Effector memory CD8-positive, alpha-beta T cell (primary cell): ENCODE data around the gene ZNF331.
A peak's percentile ranks its signal among the peaks of the same experiment; 100 is the strongest.

ENCODE experiments used
- ATAC-seq: fragments of 150-1000 bp; cut with Tn5 transposase; replicated peaks from 2 replicates; pipeline ENCODE4 v1.10.0; 2021; ENCODE audit warnings: mild to moderate bottlenecking, moderate library complexity
- DNase-seq, 3 experiments: peaks; one replicate each; pipeline ENCODE4 v3.0.0; 2021
- H3K27ac Mint-ChIP-seq, 2 donors: one replicate each; pipeline ENCODE4 v1.8.0; 2022; ENCODE audit warnings: mild to moderate bottlenecking in 2 of 2, mixed read lengths in 2 of 2, moderate library complexity in 2 of 2
- H3K27me3 Mint-ChIP-seq, 2 donors: one replicate each; pipeline ENCODE4 v1.8.0; 2022; ENCODE audit warnings: mixed read lengths in 2 of 2
- H3K36me3 Mint-ChIP-seq: one replicate; pipeline ENCODE4 v1.8.0; 2022; ENCODE audit warnings: mild to moderate bottlenecking, moderate library complexity, mixed read lengths; ENCODE audit not compliant: insufficient read depth
- H3K4me1 Mint-ChIP-seq, 2 donors: one replicate each; pipeline ENCODE4 v1.8.0; 2022; ENCODE audit warnings: low read depth in 2 of 2, mixed read lengths in 2 of 2
- H3K4me3 Mint-ChIP-seq, 2 donors: one replicate each; pipeline ENCODE4 v1.8.0; 2022; ENCODE audit warnings: mild to moderate bottlenecking in 2 of 2, mixed read lengths in 2 of 2, moderate library complexity in 2 of 2
- H3K9me3 Mint-ChIP-seq, 2 donors: one replicate each; pipeline ENCODE4 v1.8.0; 2022; ENCODE audit warnings: mixed read lengths in 2 of 2

The ZNF331 gene

GRCh38 chr19:53554804-53555203 is 16.9 kb downstream of the ZNF331 start:
- no peaks in the 10 kb centered on the region for H3K9me3 Mint-ChIP-seq
- peaks cover 5 to 10% of the 10 kb centered on the region in 2 donors for H3K4me1 Mint-ChIP-seq
- peaks cover 68% of the 10 kb centered on the region for H3K36me3 Mint-ChIP-seq
- H3K27ac Mint-ChIP-seq: peak overlapping the region; percentile 99
- H3K4me3 Mint-ChIP-seq: peak overlapping the region; percentile 90 to 93
- DNase-seq (no peak), ATAC-seq (no peak)
- no peaks in the 10 kb centered on the region for H3K27me3 Mint-ChIP-seq

GRCh38 chr19:53555352-53555751 is 17.4 kb downstream of the ZNF331 start:
- Mint-ChIP-seq H3K36me3 (peaks cover 70% of the 10 kb centered on the region), H3K4me1 (peaks cover 5 to 9% of the 10 kb centered on the region in 2 donors), H3K9me3 (no peaks in the 10 kb centered on the region), H3K4me3 (peak overlapping the region; percentile 90 to 93), H3K27me3 (no peaks in the 10 kb centered on the region), H3K27ac (peak overlapping the region; percentile 99)
- DNase-seq: no peak
- no peak for ATAC-seq

DNA sequence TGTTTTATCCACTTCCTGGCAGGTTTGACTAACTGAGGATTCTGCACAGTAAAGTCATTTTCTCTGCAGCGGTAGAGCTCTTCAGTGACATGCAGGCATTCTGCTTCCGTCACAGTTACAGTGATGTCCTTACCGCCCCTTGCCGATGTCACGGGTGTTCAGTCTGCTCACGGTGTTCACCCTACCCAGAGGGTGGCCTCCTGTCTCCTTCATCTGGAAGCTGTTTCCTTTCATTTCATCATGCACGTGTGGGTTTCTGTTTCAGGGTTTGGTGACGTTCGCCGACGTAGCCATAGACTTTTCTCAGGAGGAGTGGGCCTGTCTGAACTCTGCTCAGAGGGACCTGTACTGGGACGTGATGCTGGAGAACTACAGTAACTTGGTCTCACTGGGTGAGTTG is 33.4 kb downstream of the ZNF331 start:
- no peak overlapping the region for H3K4me3 Mint-ChIP-seq
- no peak for DNase-seq
- H3K9me3 Mint-ChIP-seq: peaks cover 5 to 11% of the 10 kb centered on the region in 2 donors
- H3K27ac Mint-ChIP-seq: peak overlapping the region in 1 of 2 donors; percentile 69
- H3K27me3 Mint-ChIP-seq: no peaks in the 10 kb centered on the region
- no peak for ATAC-seq
- peaks cover 93% of the 10 kb centered on the region for H3K36me3 Mint-ChIP-seq
- H3K4me1 Mint-ChIP-seq: peaks cover 0 to 8% of the 10 kb centered on the region in 2 donors

- H3K27me3 Mint-ChIP-seq: no peaks in the 10 kb centered on the region
- no peak overlapping the region for H3K4me3 Mint-ChIP-seq
- H3K36me3 Mint-ChIP-seq: peaks cover 96% of the 10 kb centered on the region
- no peaks in the 10 kb centered on the region for H3K4me1 Mint-ChIP-seq
- peak overlapping the region in 1 of 2 donors; percentile 10 for H3K27ac Mint-ChIP-seq
- peaks cover 9 to 23% of the 10 kb centered on the region in 2 donors for H3K9me3 Mint-ChIP-seq
- no peak for DNase-seq
- no peak for ATAC-seq
Observed at GRCh38 chr19:53576941-53577653, 39.2 kb downstream of the ZNF331 start.

GRCh38 chr19:53577968-53578367 is 40.0 kb downstream of the ZNF331 start:
- H3K27me3 Mint-ChIP-seq: no peaks in the 10 kb centered on the region
- no peak for DNase-seq
- peaks cover 94% of the 10 kb centered on the region for H3K36me3 Mint-ChIP-seq
- H3K4me1 Mint-ChIP-seq: no peaks in the 10 kb centered on the region
- H3K27ac Mint-ChIP-seq: peak overlapping the region in 1 of 2 donors; percentile 73
- ATAC-seq: no peak
- H3K4me3 Mint-ChIP-seq: no peak overlapping the region
- H3K9me3 Mint-ChIP-seq: peaks cover 9 to 23% of the 10 kb centered on the region in 2 donors

- peaks cover 78% of the 10 kb centered on the region for H3K36me3 Mint-ChIP-seq
- H3K27me3 Mint-ChIP-seq: no peaks in the 10 kb centered on the region
- H3K4me3 Mint-ChIP-seq: no peak overlapping the region
- ATAC-seq (no peak), DNase-seq (no peak)
- peaks cover 11 to 23% of the 10 kb centered on the region in 2 donors for H3K9me3 Mint-ChIP-seq
- H3K27ac Mint-ChIP-seq: peak overlapping the region in 1 of 2 donors; percentile 83
- H3K4me1 Mint-ChIP-seq: no peaks in the 10 kb centered on the region
Observed at GRCh38 chr19:53579518-53579917, 41.6 kb downstream of the ZNF331 start.

DNA sequence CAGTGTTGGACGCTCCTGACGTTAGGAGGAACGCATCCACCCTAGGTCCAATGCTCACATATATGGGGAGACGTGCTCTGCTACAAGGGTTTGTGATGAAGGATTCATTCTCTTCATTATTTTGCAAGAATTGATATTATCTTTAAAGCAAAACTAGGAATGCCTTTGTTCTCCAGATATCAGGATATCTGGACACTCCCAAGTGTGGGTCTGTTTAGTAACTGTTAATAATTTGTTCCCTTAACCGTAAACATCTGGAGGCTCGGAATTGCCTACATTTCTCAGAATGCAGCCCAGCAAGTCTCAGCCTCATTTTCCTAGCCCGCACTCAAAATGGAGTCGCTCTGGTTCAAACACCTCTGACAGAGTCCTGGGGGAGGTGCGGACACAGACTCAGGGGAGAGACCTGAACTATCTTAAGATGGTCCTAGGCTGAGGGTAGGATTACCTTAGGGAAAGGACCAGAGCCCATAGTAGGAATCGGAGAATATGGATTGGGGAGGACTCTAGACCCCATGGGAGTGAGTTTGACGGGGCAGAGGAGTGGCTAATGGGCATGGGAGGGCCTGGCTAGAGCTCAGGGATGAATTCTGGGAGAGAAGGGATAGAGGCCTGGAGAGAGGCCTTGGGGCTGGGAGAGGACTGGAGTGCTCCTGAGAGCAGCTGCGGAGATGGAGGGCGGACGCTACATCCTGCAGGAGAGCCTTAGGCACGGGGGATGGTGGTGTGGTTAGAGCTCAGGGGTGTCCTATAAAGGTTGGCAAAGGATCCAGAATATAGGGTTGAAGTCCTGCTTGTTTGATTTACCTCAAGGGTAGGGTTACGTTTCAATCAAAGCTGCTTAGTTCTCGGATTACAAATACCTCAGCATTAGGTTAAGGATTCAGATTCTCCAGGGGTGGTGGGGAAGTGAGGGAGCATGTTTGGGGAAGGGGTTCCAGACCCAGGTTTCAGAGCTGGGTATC is 43.2 kb downstream of the ZNF331 start:
- DNase-seq (no peak), ATAC-seq (peak; percentile 32)
- H3K4me1 Mint-ChIP-seq: no peaks in the 10 kb centered on the region
- peaks cover 65% of the 10 kb centered on the region for H3K36me3 Mint-ChIP-seq
- H3K27ac Mint-ChIP-seq: peak overlapping the region in 1 of 2 donors; percentile 83
- H3K27me3 Mint-ChIP-seq: no peaks in the 10 kb centered on the region
- no peak overlapping the region for H3K4me3 Mint-ChIP-seq
- H3K9me3 Mint-ChIP-seq: peaks cover 11 to 23% of the 10 kb centered on the region in 2 donors

DNA sequence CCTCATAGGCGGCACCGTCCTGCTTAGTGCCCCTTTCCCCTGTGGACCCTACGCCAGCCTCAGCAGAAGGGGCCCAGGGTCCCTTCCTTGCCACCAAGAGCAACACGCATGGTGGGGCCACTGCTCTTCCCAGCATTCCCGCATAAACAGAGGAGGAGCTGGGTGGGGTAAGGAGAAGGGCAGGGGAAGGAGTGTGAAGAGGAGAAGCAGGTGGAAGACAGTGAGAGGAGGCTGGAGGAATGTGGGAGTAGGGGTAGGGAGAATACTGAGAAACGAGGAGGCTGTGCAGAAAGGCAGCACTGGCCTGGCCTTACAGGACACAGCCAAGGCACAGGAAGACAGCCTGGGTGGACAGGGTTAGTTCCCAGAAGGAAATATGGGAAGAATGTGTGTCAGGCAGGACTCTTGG is 43.9 kb downstream of the ZNF331 start:
- H3K4me1 Mint-ChIP-seq: no peaks in the 10 kb centered on the region
- H3K4me3 Mint-ChIP-seq: no peak overlapping the region
- H3K27ac Mint-ChIP-seq: peak overlapping the region in 1 of 2 donors; percentile 83
- peaks cover 57% of the 10 kb centered on the region for H3K36me3 Mint-ChIP-seq
- no peaks in the 10 kb centered on the region for H3K27me3 Mint-ChIP-seq
- peak; percentile 14 for ATAC-seq
- DNase-seq: no peak
- H3K9me3 Mint-ChIP-seq: peaks cover 14 to 23% of the 10 kb centered on the region in 2 donors

GRCh38 chr19:53583181-53583580 is 45.2 kb downstream of the ZNF331 start:
- peaks cover 44% of the 10 kb centered on the region for H3K36me3 Mint-ChIP-seq
- H3K27ac Mint-ChIP-seq: no peak overlapping the region
- no peak for ATAC-seq
- H3K9me3 Mint-ChIP-seq: peaks cover 14 to 23% of the 10 kb centered on the region in 2 donors
- no peaks in the 10 kb centered on the region for H3K27me3 Mint-ChIP-seq
- no peaks in the 10 kb centered on the region for H3K4me1 Mint-ChIP-seq
- no peak for DNase-seq
- no peak overlapping the region for H3K4me3 Mint-ChIP-seq

DNA sequence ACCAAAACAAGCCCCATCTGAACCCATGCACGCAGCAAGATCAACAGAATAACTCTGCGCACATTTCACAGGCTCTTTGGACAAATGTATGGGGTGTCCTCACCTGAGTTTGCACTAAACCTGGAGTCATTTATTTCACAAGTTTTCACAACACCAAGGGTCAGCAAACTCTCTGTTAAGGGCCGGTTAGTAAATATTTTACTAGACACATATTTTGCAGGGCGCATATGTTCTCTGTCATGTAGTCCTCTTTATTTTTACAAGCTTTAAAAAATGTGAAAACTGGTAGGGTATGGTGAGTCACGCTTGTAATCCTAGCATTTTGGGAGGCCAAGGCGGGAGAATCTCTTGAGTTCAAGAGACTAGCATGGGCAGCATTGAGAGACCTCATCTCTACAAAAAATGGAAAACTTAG is 48.3 kb downstream of the ZNF331 start:
- H3K4me1 Mint-ChIP-seq: no peaks in the 10 kb centered on the region
- no peaks in the 10 kb centered on the region for H3K27me3 Mint-ChIP-seq
- H3K36me3 Mint-ChIP-seq: peaks cover 15% of the 10 kb centered on the region
- H3K27ac Mint-ChIP-seq: no peak overlapping the region
- ATAC-seq (no peak), DNase-seq (no peak)
- H3K4me3 Mint-ChIP-seq: no peak overlapping the region
- peaks cover 8 to 11% of the 10 kb centered on the region in 2 donors for H3K9me3 Mint-ChIP-seq

GRCh38 chr19:53594811-53595509 is 57.0 kb downstream of the ZNF331 start:
- no peak for ATAC-seq
- no peak overlapping the region for H3K27ac Mint-ChIP-seq
- no peaks in the 10 kb centered on the region for H3K27me3 Mint-ChIP-seq
- DNase-seq: no peak
- no peaks in the 10 kb centered on the region for H3K36me3 Mint-ChIP-seq
- no peak overlapping the region for H3K4me3 Mint-ChIP-seq
- H3K4me1 Mint-ChIP-seq: no peaks in the 10 kb centered on the region
- peaks cover 0 to 7% of the 10 kb centered on the region in 2 donors for H3K9me3 Mint-ChIP-seq

- Mint-ChIP-seq H3K4me1 (no peaks in the 10 kb centered on the region), H3K9me3 (peaks cover 0 to 7% of the 10 kb centered on the region in 2 donors), H3K36me3 (no peaks in the 10 kb centered on the region), H3K4me3 (no peak overlapping the region), H3K27ac (no peak overlapping the region), H3K27me3 (no peaks in the 10 kb centered on the region)
- no peak for DNase-seq
- no peak for ATAC-seq
Observed at GRCh38 chr19:53595510-53595867, 57.5 kb downstream of the ZNF331 start.

DNA sequence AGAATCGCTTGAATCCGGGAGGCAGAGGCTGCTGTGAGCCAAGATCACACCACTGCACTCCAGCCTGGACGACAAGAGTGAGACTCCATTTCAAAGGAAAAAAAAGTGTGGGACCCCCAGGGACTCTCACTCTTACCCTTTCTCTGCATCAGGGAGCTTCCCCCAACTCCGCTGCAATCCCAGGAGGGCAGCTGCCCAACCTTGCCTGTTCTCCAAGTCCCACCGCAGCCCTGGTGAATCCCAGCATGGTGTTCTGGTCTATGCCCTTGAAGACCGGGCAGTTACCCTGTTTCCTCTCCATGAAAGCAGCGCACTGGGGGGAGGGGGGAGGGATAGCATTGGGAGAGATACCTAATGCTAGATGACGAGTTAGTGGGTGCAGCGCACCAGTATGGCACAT is 58.1 kb downstream of the ZNF331 start:
- ATAC-seq (no peak), DNase-seq (no peak)
- no peaks in the 10 kb centered on the region for H3K4me1 Mint-ChIP-seq
- H3K27ac Mint-ChIP-seq: no peak overlapping the region
- H3K4me3 Mint-ChIP-seq: no peak overlapping the region
- no peaks in the 10 kb centered on the region for H3K36me3 Mint-ChIP-seq
- H3K9me3 Mint-ChIP-seq: peaks cover 0 to 7% of the 10 kb centered on the region in 2 donors
- no peaks in the 10 kb centered on the region for H3K27me3 Mint-ChIP-seq
